IMR-90 (cell line): Measurements from ENCODE around the gene RAB26.
"Not testable (repeated sequence)": the region's sequence is repeated elsewhere in the genome, so short reads cannot be mapped to it uniquely, and the experiment has no call there.

Experiments used
- FOS ChIP-seq: fragments of 150-350 bp; IDR thresholded peaks from 2 replicates; pipeline ENCODE4 v1.6.1; 2016; ENCODE audit warnings: low read depth, low read length
- MAFK ChIP-seq: IDR thresholded peaks from 2 replicates; pipeline ENCODE4 v1.6.1; 2012; ENCODE audit warnings: low read depth, low read length, improper control_type of control experiment
- NFE2L2 ChIP-seq: fragments of 150-350 bp; IDR thresholded peaks from 2 replicates; pipeline ENCODE4 v1.6.1; 2016; ENCODE audit warnings: low read depth, mild to moderate bottlenecking, low read length
- POLR2A ChIP-seq: IDR thresholded peaks from 2 replicates; pipeline ENCODE4 v1.6.1; 2012; ENCODE audit warnings: mild to moderate bottlenecking, low read depth, low read length
- RAD21 ChIP-seq: IDR thresholded peaks from 2 replicates; pipeline ENCODE4 v1.6.1; 2012; ENCODE audit warnings: low read length, improper control_type of control experiment
- RFX5 ChIP-seq: IDR thresholded peaks from 2 replicates; pipeline ENCODE4 v1.8.0; 2012; ENCODE audit warnings: low read depth, mild to moderate bottlenecking, low read length, moderate library complexity
- SMC3 ChIP-seq: fragments of 150-350 bp; IDR thresholded peaks from 2 replicates; pipeline ENCODE4 v1.6.1; 2016; ENCODE audit warnings: low read depth, mild to moderate bottlenecking, antibody characterized with exemption, low read length, moderate library complexity
- TF ChIP-seq, protein P1 (sequence below): conservative IDR thresholded peaks from 2 replicates; pipeline ENCODE4 v1.5.1; 2012; ENCODE audit warnings: mild to moderate bottlenecking, low read depth, low read length, improper control_type of control experiment

- not testable (repeated sequence) for TF ChIP-seq POLR2A, FOS, RFX5, MAFK, NFE2L2, SMC3, RAD21
- TF ChIP-seq, protein P1, sequence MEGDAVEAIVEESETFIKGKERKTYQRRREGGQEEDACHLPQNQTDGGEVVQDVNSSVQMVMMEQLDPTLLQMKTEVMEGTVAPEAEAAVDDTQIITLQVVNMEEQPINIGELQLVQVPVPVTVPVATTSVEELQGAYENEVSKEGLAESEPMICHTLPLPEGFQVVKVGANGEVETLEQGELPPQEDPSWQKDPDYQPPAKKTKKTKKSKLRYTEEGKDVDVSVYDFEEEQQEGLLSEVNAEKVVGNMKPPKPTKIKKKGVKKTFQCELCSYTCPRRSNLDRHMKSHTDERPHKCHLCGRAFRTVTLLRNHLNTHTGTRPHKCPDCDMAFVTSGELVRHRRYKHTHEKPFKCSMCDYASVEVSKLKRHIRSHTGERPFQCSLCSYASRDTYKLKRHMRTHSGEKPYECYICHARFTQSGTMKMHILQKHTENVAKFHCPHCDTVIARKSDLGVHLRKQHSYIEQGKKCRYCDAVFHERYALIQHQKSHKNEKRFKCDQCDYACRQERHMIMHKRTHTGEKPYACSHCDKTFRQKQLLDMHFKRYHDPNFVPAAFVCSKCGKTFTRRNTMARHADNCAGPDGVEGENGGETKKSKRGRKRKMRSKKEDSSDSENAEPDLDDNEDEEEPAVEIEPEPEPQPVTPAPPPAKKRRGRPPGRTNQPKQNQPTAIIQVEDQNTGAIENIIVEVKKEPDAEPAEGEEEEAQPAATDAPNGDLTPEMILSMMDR, result not testable (repeated sequence)
Observed at GRCh38 chr16:2108446-2109270, 39.8 kb upstream of the RAB26 start.
